Measurements from ENCODE around the gene PDLIM7. TPM values are rescaled to one million over a fixed set of nuclear protein-coding genes. Genes with fewer than 3 reads are reported as not detected.

The PDLIM7 gene
- total and polyA plus RNA-seq, 11 donors, result 36.3 to 124 (median 52.5) TPM

DNA sequence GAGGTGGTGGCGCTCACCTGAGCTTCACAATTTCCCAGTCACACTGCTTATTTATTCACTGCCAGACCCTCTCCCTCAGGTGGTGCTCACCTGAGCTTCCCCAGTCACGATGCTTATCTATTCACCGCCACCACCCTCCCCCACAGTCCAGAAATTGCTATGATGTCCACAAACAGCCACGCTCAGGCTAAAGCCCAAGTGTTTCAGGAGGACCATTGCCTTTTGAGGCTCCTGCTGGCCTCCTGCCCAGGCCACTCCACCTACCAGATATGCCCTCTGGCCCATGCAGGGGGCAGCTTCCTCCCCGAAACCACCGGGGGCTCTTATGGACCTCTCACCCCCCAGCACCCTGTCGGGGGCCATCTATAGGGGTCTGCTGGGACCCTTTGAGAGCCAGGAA, 4.6 kb downstream of the PDLIM7 start:
- no peak for TF ChIP-seq POLR2A (IDR thresholded peaks at IDR 0.05)
- TF ChIP-seq, protein P1, sequence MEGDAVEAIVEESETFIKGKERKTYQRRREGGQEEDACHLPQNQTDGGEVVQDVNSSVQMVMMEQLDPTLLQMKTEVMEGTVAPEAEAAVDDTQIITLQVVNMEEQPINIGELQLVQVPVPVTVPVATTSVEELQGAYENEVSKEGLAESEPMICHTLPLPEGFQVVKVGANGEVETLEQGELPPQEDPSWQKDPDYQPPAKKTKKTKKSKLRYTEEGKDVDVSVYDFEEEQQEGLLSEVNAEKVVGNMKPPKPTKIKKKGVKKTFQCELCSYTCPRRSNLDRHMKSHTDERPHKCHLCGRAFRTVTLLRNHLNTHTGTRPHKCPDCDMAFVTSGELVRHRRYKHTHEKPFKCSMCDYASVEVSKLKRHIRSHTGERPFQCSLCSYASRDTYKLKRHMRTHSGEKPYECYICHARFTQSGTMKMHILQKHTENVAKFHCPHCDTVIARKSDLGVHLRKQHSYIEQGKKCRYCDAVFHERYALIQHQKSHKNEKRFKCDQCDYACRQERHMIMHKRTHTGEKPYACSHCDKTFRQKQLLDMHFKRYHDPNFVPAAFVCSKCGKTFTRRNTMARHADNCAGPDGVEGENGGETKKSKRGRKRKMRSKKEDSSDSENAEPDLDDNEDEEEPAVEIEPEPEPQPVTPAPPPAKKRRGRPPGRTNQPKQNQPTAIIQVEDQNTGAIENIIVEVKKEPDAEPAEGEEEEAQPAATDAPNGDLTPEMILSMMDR (IDR thresholded peaks at IDR 0.05), result no peak
- H3K4me1 ChIP-seq, result peaks cover 8 to 52% (median 43%) of the 10 kb centered on the region in 12 donors
- peak overlapping the region in 3 of 12 donors; percentile 96 to 98 (median 96) for H3K27ac ChIP-seq
- 56 to 68% (median 67%) methylated on average over 7 of the region's 7 CpGs for WGBS, 4 donors
- peaks cover 0 to 67% (median 52%) of the 10 kb centered on the region in 9 donors for H3K36me3 ChIP-seq
- intact Hi-C loops (cut with DNase I), result no loop called here
- no peaks in the 10 kb centered on the region for H3K9me3 ChIP-seq
- H3K4me3 ChIP-seq, result no peak overlapping the region
- ATAC-seq (no peak), DNase-seq (no peak)
- H3K27me3 ChIP-seq, result no peaks in the 10 kb centered on the region

- no peaks in the 10 kb centered on the region for H3K27me3 ChIP-seq
- H3K9me3 ChIP-seq, result no peaks in the 10 kb centered on the region
- DNase-seq (no peak), ATAC-seq (no peak)
- H3K4me1 ChIP-seq, result peaks cover 8 to 51% (median 41%) of the 10 kb centered on the region in 12 donors
- TF ChIP-seq POLR2A (IDR thresholded peaks at IDR 0.05), result no peak
- TF ChIP-seq, protein P1 (IDR thresholded peaks at IDR 0.05), result no peak
- peak overlapping the region in 1 of 12 donors; percentile 96 for H3K27ac ChIP-seq
- peaks cover 0 to 73% (median 58%) of the 10 kb centered on the region in 9 donors for H3K36me3 ChIP-seq
- intact Hi-C loops (cut with DNase I), result no loop called here
- WGBS, 4 donors, result 93 to 95% (median 94%) methylated on average over 40 to 54 of the region's 54 CpGs
- H3K4me3 ChIP-seq, result no peak overlapping the region
Measured at GRCh38 chr5:177491983-177492746, 5.2 kb downstream of the PDLIM7 start.

GRCh38 chr5:177491429-177491945, 5.9 kb downstream of the PDLIM7 start:
- Histone ChIP-seq H3K27ac (peak overlapping the region in 1 of 12 donors; percentile 96), H3K27me3 (no peaks in the 10 kb centered on the region), H3K4me3 (no peak overlapping the region), H3K4me1 (peaks cover 8 to 50% (median 38%) of the 10 kb centered on the region in 12 donors), H3K36me3 (peaks cover 0 to 80% (median 64%) of the 10 kb centered on the region in 9 donors), H3K9me3 (no peaks in the 10 kb centered on the region)
- ATAC-seq, result no peak
- no peak for TF ChIP-seq POLR2A (IDR thresholded peaks at IDR 0.05)
- TF ChIP-seq, protein P1 (IDR thresholded peaks at IDR 0.05), result peak; percentile 38 to 71 (median 58)
- intact Hi-C loops (cut with DNase I), result no loop called here
- WGBS, 4 donors, result 69 to 83% (median 77%) methylated on average over 34 to 43 of the region's 43 CpGs
- no peak for DNase-seq

DNA sequence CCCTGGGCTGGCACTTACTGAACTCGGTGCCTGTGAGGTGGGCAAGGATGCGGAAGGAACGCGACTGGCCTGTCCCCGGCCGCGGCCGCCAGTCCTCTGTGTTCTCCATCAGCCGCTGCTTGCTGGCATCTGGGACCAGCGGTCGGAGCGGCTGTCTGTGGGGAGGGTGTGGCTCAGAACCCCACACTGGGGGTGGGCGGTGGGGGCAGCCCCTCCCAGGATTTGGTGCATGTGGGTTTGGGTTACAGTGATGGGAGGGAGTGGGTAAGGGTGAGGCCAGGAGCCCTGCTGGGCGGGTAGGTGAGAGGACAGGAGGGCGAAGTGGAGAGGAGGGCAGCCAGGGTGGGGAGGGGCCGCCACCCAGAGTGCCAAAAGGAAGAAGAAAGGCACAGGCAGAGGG, 6.4 kb downstream of the PDLIM7 start:
- no peak for ATAC-seq
- peak overlapping the region in 1 of 12 donors; percentile 96 for H3K27ac ChIP-seq

More for the DNA sequence above, 6.4 kb downstream of the PDLIM7 start:
- no peak for TF ChIP-seq POLR2A (IDR thresholded peaks at IDR 0.05)
- TF ChIP-seq, protein P1 (IDR thresholded peaks at IDR 0.05), result no peak
- H3K36me3 ChIP-seq, result peaks cover 0 to 82% (median 69%) of the 10 kb centered on the region in 9 donors
- peaks cover 3 to 45% (median 34%) of the 10 kb centered on the region in 12 donors for H3K4me1 ChIP-seq
- no peaks in the 10 kb centered on the region for H3K9me3 ChIP-seq
- no peak for DNase-seq
- no peaks in the 10 kb centered on the region for H3K27me3 ChIP-seq
- H3K4me3 ChIP-seq, result no peak overlapping the region
- intact Hi-C loops (cut with DNase I), result no loop called here
- WGBS, 4 donors, result 91 to 96% (median 96%) methylated on average over 16 of the region's 16 CpGs

Measured in heart left ventricle (tissue), 16 donors.